Muscle of back (tissue), 11 donors: ENCODE data around the gene HEATR5A. TPM values are rescaled to one million over a fixed set of nuclear protein-coding genes. Genes with fewer than 3 reads are reported as not detected.

Source experiments
- DNase-seq, 3 donors: peaks; one replicate each; pipeline versions ENCODE4 v3.0.0 to v3.0.0-alpha.2; 2013
- polyA plus RNA-seq, 10 donors: library from polyadenylated mRNA; unstranded; fragments of 120-200 nt; gene quantifications; one replicate each; pipeline ENCODE4 v1.2.1, GENCODE V29; 2013; ENCODE audit not compliant: insufficient read length in 10 of 10

The HEATR5A gene
- polyA plus RNA-seq, 10 donors: 11.3 to 19.3 (median 16.2) TPM

- no peak for DNase-seq
Observed at GRCh38 chr14:31429791-31430190, 9.4 kb upstream of the HEATR5A start.

GRCh38 chr14:31428011-31428410, 7.7 kb upstream of the HEATR5A start:
- no peak for DNase-seq

- DNase-seq: no peak
Observed at GRCh38 chr14:31426663-31427062, 6.3 kb upstream of the HEATR5A start.

DNA sequence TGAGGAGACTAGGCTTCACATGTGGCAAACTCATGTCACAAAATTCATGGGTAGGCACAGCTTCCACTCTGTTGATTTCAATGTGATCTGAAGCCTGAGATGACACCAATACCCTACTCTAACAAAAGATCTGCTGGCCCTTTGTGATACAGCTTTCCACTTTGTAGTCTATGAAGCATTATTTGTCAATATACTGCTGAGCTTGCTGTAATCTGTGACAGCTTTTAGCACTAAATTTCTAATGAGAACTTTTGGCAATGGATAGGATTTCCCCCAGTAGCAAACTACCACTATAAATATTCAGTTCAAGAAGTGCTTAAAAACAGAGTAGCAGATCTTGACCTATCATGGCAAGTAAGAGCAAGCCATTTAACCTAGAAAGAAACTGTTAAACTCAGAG, 5.6 kb upstream of the HEATR5A start:
- no peak for DNase-seq

GRCh38 chr14:31421200-31421599, 850 bp upstream of the HEATR5A start:
- DNase-seq: no peak

DNA sequence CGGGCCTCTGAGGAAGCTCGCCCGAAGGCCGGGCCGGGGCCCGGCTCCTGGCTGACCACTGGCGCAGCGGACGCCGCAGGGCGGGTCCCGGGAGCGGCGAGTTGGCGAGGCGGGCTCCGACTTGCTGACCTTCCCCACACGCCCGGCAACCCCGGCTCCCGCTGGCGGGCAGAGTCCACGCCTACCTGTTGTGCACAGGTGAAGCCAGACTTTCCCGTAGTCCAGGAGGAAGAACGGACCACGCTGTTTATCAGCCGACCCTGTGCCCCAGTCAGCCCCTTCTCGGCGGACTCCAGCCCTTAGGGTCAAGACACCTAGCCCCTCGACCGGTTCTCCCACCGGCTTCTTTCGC, 407 bp downstream of the HEATR5A start:
- peak in 2 of 3 donors; percentile 59 to 73 for DNase-seq

- DNase-seq: no peak
Observed at GRCh38 chr14:31419179-31419966, 977 bp downstream of the HEATR5A start.

DNA sequence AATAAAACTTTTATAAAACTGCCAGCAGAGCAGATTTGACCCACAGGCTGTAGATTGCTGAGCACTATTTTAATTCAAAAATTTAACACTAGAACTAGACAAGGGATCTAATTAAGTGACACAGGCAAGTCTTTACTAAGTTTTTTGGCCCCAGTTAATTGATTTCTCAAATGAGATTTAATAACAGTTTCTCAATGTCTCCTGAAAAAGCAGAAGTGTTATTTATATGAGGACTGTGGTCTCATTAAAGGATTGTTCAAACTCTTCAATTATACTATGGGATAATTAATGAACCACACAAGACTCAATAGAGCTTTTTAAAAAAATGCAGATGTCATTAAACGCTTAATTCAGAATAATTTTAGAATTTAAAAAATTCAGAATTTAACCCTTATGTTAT, 1.9 kb downstream of the HEATR5A start:
- no peak for DNase-seq

DNA sequence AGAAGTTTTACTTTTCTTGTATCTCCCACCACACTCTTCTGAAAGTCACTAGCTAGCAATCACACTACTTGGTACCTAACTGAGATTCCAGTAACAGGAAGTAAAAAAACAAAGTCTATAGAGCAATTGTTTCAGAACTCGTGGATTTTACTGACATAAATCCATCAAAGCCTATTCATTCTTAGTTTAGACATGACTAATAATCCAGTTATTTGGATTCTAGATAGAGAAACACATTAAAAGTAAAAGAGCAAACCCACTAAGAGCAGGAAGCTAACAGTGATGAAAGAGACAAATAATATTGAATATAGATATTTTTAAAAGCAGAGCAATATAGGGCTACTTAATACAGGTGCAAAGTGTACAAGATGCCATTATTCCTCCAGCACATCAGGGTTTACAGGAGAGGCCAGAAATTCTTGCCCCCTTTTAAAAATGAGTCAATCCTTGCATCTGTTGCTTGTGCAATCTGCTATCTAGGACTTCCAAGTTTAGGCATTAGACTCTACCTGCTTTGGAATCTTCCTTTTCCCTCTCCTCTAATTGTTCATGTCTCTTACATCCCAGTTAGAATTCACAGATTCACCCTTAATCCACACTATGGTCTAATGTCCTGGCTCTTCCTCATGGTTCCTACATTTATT, 6.0 kb downstream of the HEATR5A start:
- DNase-seq: no peak

- DNase-seq: peak; percentile 9 to 43 (median 27)
Observed at GRCh38 chr14:31411218-31411727, 9.1 kb downstream of the HEATR5A start.

DNA sequence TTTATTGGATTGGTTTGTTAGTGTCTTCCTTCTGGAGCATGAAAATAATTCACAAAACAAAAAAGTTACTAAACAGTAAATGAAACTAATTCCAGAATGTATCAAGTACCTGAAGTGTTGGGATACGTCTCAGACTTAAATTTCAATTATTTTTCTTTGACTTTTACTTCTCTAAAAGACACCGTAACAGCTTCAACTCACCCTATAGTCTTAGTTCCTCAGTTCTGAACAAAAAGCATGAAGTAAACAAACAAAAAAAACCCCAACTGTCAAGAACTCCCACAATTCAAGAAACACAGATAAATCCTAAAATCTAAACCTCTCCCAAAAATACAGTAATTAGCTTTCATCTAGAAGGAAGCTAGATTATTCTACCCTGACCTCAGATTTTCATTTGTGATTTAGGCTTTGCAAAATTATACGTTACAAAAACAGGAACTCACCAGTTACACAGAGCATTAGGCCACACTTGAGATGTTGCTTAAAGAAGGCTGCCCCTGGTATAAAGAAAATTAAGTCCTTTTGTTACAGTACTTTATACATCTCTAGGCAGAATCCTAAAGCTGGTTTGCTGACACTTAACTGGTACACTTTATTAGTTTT, 10.2 kb downstream of the HEATR5A start:
- peak in 1 of 3 donors; percentile 15 for DNase-seq

DNA sequence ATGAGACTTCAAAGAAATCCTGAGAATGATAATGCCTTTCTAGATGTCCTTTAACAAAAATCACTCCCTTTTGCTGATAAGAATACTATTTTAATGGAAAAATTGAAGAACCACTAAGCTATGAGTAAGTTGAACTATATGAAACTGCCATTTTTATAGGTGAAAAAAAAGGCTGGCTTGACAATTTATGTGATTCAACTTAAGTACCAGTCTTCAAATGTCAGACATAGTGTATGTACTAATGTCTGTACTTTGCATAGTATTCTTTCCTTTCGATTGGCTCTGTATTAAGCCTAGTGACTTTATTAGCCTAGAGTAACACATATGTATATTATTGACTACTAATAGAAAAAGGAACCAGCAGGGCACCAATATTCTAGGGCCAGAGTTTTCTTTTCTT, 11.9 kb downstream of the HEATR5A start:
- DNase-seq: no peak

GRCh38 chr14:31405599-31406232, 14.6 kb downstream of the HEATR5A start:
- DNase-seq: no peak

GRCh38 chr14:31405106-31405505, 15.2 kb downstream of the HEATR5A start:
- DNase-seq: no peak

- no peak for DNase-seq
Observed at GRCh38 chr14:31403707-31404106, 16.6 kb downstream of the HEATR5A start.

- no peak for DNase-seq
Observed at GRCh38 chr14:31402764-31403439, 17.4 kb downstream of the HEATR5A start.

DNA sequence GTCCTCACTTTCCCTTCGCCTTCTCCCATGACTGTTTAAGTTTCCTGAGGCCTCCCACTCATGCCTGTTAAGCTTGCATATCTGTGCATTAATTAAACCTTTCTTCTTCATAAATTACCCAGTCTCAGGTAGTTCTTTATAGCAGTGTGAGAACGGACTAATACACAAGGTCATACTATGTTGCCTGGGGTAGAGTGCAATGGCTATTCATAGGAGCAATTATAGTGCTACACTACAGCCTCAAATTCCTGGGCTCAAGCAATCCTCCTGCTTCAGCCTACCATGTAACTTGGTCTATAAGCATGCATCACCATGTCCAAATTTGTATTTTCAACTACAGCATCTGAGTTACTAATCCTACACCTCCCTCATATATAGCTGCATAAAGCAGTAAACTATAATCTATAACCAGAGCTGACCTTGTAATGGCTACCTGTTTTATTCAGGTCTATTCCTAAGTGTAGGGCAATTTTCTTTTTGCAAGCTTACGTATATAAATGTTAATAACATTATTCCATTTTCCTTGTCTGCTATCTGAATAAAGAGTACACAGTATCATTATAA, 18.9 kb downstream of the HEATR5A start:
- DNase-seq: no peak

- no peak for DNase-seq
Observed at GRCh38 chr14:31400031-31400638, 20.2 kb downstream of the HEATR5A start.

GRCh38 chr14:31395572-31396205, 24.7 kb downstream of the HEATR5A start:
- no peak for DNase-seq

DNA sequence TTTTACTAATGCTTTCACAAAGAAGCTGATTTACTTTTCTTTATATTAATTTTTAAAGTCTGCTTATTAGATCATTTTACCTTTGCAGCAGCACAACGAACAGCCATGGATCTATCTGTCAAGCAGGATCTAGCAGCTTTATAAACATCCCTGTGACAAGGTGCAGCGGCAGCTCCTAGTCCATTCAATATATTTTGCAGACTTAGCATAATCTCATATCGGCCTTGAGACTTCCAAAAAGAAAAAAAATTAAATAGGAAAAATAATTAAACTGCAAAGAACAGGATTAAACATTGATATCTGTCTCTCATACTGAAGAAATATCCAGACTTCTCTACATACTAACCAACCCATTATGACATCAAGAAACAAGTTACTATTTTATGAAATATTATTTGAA, 25.2 kb downstream of the HEATR5A start:
- no peak for DNase-seq
